DND-41 (cell line): ENCODE results near the gene RNF225.

ENCODE experiments used
- ATAC-seq: fragments of 200-7000 bp; cut with Tn5 transposase; 3 replicates; pipeline ENCODE4 v1.9.1; 2021; ENCODE audit warnings: low read depth; ENCODE audit not compliant: insufficient read depth
- DNase-seq: peaks from one replicate; pipeline ENCODE4 v3.0.0-alpha.2; 2020
- H2AFZ ChIP-seq: 2 replicates; pipeline ENCODE4 v1.6.0; 2012; ENCODE audit warnings: low read depth, low read length
- H3K27ac ChIP-seq: 2 replicates; pipeline ENCODE4 v1.5.1; 2012; ENCODE audit warnings: low read length, inconsistent platforms
- H3K27me3 ChIP-seq: fragments of 200-600 bp; sonication (generic); 2 replicates; pipeline ENCODE4 v1.6.0; 2012; ENCODE audit warnings: low read length, mild to moderate bottlenecking, inconsistent platforms; ENCODE audit not compliant: insufficient read depth, poor library complexity
- H3K36me3 ChIP-seq: 2 replicates; pipeline ENCODE4 v1.5.1; 2012; ENCODE audit warnings: low read length, inconsistent platforms; ENCODE audit not compliant: insufficient read depth
- H3K4me1 ChIP-seq: 2 replicates; pipeline ENCODE4 v1.5.1; 2012; ENCODE audit warnings: mild to moderate bottlenecking, low read length; ENCODE audit not compliant: insufficient read depth
- H3K4me2 ChIP-seq: 2 replicates; pipeline ENCODE4 v1.6.0; 2012; ENCODE audit warnings: mild to moderate bottlenecking, moderate library complexity, low read length, inconsistent platforms; ENCODE audit not compliant: insufficient read depth
- H3K4me3 ChIP-seq, 2 experiments: fragments of 200-600 bp in 1 of 2; shearing (Covaris generic) in 1 of 2; 2 replicates each; pipeline ENCODE4 v1.5.1; 2012 to 2016; ENCODE audit warnings: inconsistent platforms in 2 of 2, low read length in 2 of 2, mild to moderate bottlenecking in 2 of 2, low read depth in 1 of 2, moderate library complexity in 1 of 2
- H3K79me2 ChIP-seq: 2 replicates; pipeline ENCODE4 v1.6.0; 2012; ENCODE audit warnings: low read length, inconsistent platforms; ENCODE audit not compliant: insufficient read depth
- H3K9ac ChIP-seq: 2 replicates; pipeline ENCODE4 v1.6.0; 2012; ENCODE audit warnings: low read depth, mild to moderate bottlenecking, inconsistent platforms, low read length, moderate library complexity
- H3K9me3 ChIP-seq: 2 replicates; pipeline ENCODE4 v1.5.1; 2012; ENCODE audit warnings: low read length, moderate library complexity, mild to moderate bottlenecking, inconsistent platforms; ENCODE audit not compliant: insufficient read depth, severe bottlenecking
- H4K20me1 ChIP-seq: 2 replicates; pipeline ENCODE4 v1.6.0; 2012; ENCODE audit warnings: low read length; ENCODE audit not compliant: insufficient read depth
- EZH2 ChIP-seq: IDR thresholded peaks from 3 replicates; pipeline ENCODE4 v1.6.1; 2012; ENCODE audit warnings: borderline replicate concordance, low read depth, mild to moderate bottlenecking, moderate library complexity, low read length, inconsistent platforms; ENCODE audit not compliant: severe bottlenecking
- TF ChIP-seq, protein P1 (sequence below): IDR thresholded peaks from 2 replicates; pipeline ENCODE4 v1.5.1; 2012; ENCODE audit warnings: borderline replicate concordance, low read length, moderate library complexity, mild to moderate bottlenecking; ENCODE audit not compliant: poor library complexity, severe bottlenecking; ENCODE audit errors: extremely low read depth

RNF225 gene

GRCh38 chr19:58399903-58400302 lies 4.4 kb downstream of the RNF225 start:
- Histone ChIP-seq H4K20me1 (peaks cover 7% of the 10 kb centered on the region), H3K4me2 (peak overlapping the region; percentile 77), H2AFZ (no peak overlapping the region), H3K4me3 (0 out of 4 replicates have a peak overlapping the region, but pooled peaks of 1 of the 2 experiments have one; percentile 55), H3K36me3 (peaks cover 10% of the 10 kb centered on the region), H3K27ac (no peak overlapping the region), H3K27me3 (no peaks in the 10 kb centered on the region), H3K9me3 (no peaks in the 10 kb centered on the region), H3K4me1 (peaks cover 22% of the 10 kb centered on the region), H3K79me2 (peaks cover 3% of the 10 kb centered on the region; the same call in 1 of the 2 replicates), H3K9ac (peak overlapping the region; percentile 52; the same call in 1 of the 2 replicates)
- TF ChIP-seq EZH2: no peak
- TF ChIP-seq, protein P1, sequence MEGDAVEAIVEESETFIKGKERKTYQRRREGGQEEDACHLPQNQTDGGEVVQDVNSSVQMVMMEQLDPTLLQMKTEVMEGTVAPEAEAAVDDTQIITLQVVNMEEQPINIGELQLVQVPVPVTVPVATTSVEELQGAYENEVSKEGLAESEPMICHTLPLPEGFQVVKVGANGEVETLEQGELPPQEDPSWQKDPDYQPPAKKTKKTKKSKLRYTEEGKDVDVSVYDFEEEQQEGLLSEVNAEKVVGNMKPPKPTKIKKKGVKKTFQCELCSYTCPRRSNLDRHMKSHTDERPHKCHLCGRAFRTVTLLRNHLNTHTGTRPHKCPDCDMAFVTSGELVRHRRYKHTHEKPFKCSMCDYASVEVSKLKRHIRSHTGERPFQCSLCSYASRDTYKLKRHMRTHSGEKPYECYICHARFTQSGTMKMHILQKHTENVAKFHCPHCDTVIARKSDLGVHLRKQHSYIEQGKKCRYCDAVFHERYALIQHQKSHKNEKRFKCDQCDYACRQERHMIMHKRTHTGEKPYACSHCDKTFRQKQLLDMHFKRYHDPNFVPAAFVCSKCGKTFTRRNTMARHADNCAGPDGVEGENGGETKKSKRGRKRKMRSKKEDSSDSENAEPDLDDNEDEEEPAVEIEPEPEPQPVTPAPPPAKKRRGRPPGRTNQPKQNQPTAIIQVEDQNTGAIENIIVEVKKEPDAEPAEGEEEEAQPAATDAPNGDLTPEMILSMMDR: no peak
- ATAC-seq: no peak
- DNase-seq: no peak

GRCh38 chr19:58400316-58400915 lies 5.0 kb downstream of the RNF225 start:
- TF ChIP-seq, protein P1: no peak
- no peak for TF ChIP-seq EZH2
- no peaks in the 10 kb centered on the region for H3K9me3 ChIP-seq
- DNase-seq: no peak
- peak overlapping the region in 1 of 2 experiments; percentile 55; a peak in 2 of 4 replicates for H3K4me3 ChIP-seq
- peak overlapping the region; percentile 80 for H2AFZ ChIP-seq
- no peak for ATAC-seq
- H3K27me3 ChIP-seq: no peaks in the 10 kb centered on the region
- H3K27ac ChIP-seq: peak overlapping the region; percentile 66
- H3K36me3 ChIP-seq: peaks cover 5% of the 10 kb centered on the region
- peaks cover 22% of the 10 kb centered on the region for H3K4me1 ChIP-seq
- peak overlapping the region; percentile 52 for H3K9ac ChIP-seq
- H3K4me2 ChIP-seq: peak overlapping the region; percentile 77
- peaks cover 2% of the 10 kb centered on the region; the same call in 1 of the 2 replicates for H4K20me1 ChIP-seq
- peaks cover 3% of the 10 kb centered on the region; the same call in 1 of the 2 replicates for H3K79me2 ChIP-seq

- peak overlapping the region; percentile 70 for H3K27ac ChIP-seq
- peak; percentile 94 for ATAC-seq
- no peaks in the 10 kb centered on the region for H3K36me3 ChIP-seq
- no peaks in the 10 kb centered on the region for H3K27me3 ChIP-seq
- H2AFZ ChIP-seq: peak overlapping the region; percentile 80
- peaks cover 3% of the 10 kb centered on the region; the same call in 1 of the 2 replicates for H3K79me2 ChIP-seq
- H3K4me1 ChIP-seq: peaks cover 22% of the 10 kb centered on the region
- H3K9ac ChIP-seq: peak overlapping the region; percentile 60
- DNase-seq: peak; percentile 100
- H3K4me3 ChIP-seq: peak overlapping the region; percentile 32 to 77; a peak in 3 of 4 replicates
- H3K4me2 ChIP-seq: peak overlapping the region; percentile 77
- TF ChIP-seq, protein P1: peak; percentile 5
- TF ChIP-seq EZH2: no peak
- no peaks in the 10 kb centered on the region for H4K20me1 ChIP-seq
- no peaks in the 10 kb centered on the region for H3K9me3 ChIP-seq
These were observed 5.7 kb downstream of the RNF225 start for GRCh38 chr19:58400916-58401839.
